Activated CD8-positive, alpha-beta T cell treated with anti-CD3 and anti-CD28 coated beads for 36 hours (primary cell): ENCODE results near the gene NDUFB4. TPM values are rescaled to one million over a fixed set of nuclear protein-coding genes. Genes with fewer than 3 reads are reported as not detected.

ENCODE experiments used
- ATAC-seq: fragments of 200-7000 bp; cut with Tn5 transposase; one replicate; pipeline ENCODE4 v1.10.0; 2021; ENCODE audit warnings: mild to moderate bottlenecking, moderate library complexity
- CTCF ChIA-PET: fragments of 350-600 bp; sonication (Branson Sonifier 250); formaldehyde crosslinking; loops from one replicate; lab custom pipeline; 2021; ENCODE audit warnings: antibody characterized with exemption; lab: Charles Lee
- POLR2A ChIA-PET: fragments of 350-600 bp; sonication (Branson Sonifier 250); formaldehyde crosslinking; loops from one replicate; lab custom pipeline; 2021; ENCODE audit warnings: antibody characterized with exemption; lab: Charles Lee
- DNase-seq: peaks from one replicate; pipeline ENCODE4 v3.0.0-alpha.2; 2020
- H3K27ac Mint-ChIP-seq: one replicate; pipeline ENCODE4 v1.8.0; 2021; ENCODE audit warnings: mild to moderate bottlenecking, mixed read lengths
- H3K27me3 Mint-ChIP-seq: one replicate; pipeline ENCODE4 v1.8.0; 2021; ENCODE audit warnings: mixed read lengths
- H3K36me3 Mint-ChIP-seq: one replicate; pipeline ENCODE4 v1.8.0; 2021; ENCODE audit warnings: low read depth, mixed read lengths
- H3K4me1 Mint-ChIP-seq: one replicate; pipeline ENCODE4 v1.8.0; 2021; ENCODE audit warnings: low read depth, mixed read lengths
- H3K4me3 Mint-ChIP-seq: one replicate; pipeline ENCODE4 v1.8.0; 2021; ENCODE audit warnings: mild to moderate bottlenecking, moderate library complexity, mixed read lengths
- H3K9me3 Mint-ChIP-seq: one replicate; pipeline ENCODE4 v1.8.0; 2021; ENCODE audit warnings: mixed read lengths
- intact Hi-C: fragments of 100-400 bp; cut with micrococcal nuclease; formaldehyde crosslinking; loops from one replicate; pipeline ENCODE4 v1.10.0; 2022
- total RNA-seq, 2 experiments: library from RNA; stranded (reverse); gene quantifications; one replicate each; pipeline ENCODE4 v1.2.3, GENCODE V29; 2021
- TF ChIP-seq, protein P1 (sequence below): fragments of 200-600 bp; IDR thresholded peaks from one replicate; pipeline ENCODE4 v1.8.0; 2022; ENCODE audit warnings: antibody characterized with exemption, mild to moderate bottlenecking

Gene NDUFB4
- total RNA-seq, 2 experiments from 2014 or later: 147 to 162 TPM

DNA sequence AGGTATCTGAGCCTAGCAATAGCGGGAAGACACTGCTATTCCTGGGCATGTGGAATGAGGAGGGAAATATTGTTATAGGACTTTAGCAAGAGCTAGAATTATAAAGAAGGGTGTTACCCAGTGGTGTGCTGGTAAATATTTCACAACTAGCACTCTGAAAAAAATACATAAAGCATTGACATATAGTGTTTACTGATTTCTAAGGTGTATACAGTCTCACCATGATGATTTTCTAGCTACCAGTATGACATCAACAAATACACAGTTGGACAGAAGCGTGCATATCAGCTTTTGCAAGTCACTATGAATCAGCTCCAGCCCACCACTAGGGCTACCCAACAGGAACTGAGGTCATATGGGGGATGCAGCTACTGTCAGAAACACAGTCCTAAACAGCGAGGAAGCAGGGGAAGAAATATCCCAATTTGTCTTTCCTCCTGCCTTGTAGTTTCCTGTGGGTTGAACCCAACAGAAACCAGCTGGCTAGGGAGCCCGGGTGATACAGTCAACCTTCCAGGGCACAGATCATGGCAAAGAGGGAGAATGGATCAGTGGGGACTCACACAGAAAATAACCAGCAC lies 46.3 kb downstream of the NDUFB4 start:
- Mint-ChIP-seq H3K9me3 (peaks cover 2% of the 10 kb centered on the region), H3K36me3 (peaks cover 2% of the 10 kb centered on the region), H3K27ac (no peak overlapping the region), H3K4me3 (no peak overlapping the region), H3K4me1 (peaks cover 8% of the 10 kb centered on the region), H3K27me3 (no peaks in the 10 kb centered on the region)
- intact Hi-C loops: no loop called here
- POLR2A ChIA-PET: no interaction called here
- peak; percentile 33 for DNase-seq
- TF ChIP-seq, protein P1, sequence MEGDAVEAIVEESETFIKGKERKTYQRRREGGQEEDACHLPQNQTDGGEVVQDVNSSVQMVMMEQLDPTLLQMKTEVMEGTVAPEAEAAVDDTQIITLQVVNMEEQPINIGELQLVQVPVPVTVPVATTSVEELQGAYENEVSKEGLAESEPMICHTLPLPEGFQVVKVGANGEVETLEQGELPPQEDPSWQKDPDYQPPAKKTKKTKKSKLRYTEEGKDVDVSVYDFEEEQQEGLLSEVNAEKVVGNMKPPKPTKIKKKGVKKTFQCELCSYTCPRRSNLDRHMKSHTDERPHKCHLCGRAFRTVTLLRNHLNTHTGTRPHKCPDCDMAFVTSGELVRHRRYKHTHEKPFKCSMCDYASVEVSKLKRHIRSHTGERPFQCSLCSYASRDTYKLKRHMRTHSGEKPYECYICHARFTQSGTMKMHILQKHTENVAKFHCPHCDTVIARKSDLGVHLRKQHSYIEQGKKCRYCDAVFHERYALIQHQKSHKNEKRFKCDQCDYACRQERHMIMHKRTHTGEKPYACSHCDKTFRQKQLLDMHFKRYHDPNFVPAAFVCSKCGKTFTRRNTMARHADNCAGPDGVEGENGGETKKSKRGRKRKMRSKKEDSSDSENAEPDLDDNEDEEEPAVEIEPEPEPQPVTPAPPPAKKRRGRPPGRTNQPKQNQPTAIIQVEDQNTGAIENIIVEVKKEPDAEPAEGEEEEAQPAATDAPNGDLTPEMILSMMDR: no peak
- ATAC-seq: peak; percentile 69
- CTCF ChIA-PET: interaction anchor here (0.6 to 1.0 kb wide), 3 partner anchors 9 to 153 kb away, joined by 3 read pairs; no protein-coding TSS in a partner anchor

DNA sequence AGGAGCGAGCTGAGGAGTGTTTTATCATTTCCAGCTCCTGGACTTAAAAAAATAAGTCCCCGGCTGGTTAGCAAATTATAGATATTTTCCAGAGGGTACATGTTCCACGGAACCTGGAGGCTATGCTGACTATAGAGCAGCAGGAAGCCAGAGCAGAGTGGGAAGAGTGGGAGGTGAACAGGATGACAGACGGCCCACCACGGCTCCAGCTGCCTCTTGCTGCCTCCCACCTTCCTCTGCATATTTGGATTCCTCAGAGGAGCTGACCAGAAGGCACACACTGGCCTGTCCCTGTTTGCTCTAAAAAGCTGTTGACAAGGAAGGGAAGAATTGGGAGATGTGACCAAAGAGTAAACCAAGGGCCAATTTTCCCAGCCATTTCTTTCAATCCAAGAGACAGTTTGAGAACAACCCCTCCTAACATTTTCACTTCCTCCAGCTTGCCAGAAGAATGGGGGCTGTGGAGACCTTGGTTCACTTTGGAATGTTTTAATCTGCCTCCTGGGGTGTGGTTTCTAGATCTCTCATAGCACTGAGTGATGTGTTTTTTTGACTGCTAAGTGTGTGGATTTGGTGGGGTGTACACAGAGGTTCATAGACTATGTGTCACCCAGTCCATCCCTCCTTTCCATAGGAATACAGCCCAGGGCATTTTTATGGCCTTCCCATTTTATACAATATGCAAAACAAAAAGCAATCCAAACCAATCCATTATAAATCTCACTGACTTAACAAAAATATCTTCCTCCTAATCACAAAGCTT lies 49.1 kb downstream of the NDUFB4 start:
- Mint-ChIP-seq H3K9me3 (no peaks in the 10 kb centered on the region), H3K4me3 (no peak overlapping the region), H3K27me3 (no peaks in the 10 kb centered on the region), H3K27ac (no peak overlapping the region), H3K36me3 (no peaks in the 10 kb centered on the region), H3K4me1 (peaks cover 3% of the 10 kb centered on the region)
- ChIA-PET CTCF (interaction anchor here (1.3 kb wide), 1 partner anchor 84 kb away, joined by 4 read pairs; no protein-coding TSS in a partner anchor), POLR2A (interaction anchor here (0.6 kb wide), 1 partner anchor 94 kb away, joined by 3 read pairs; no protein-coding TSS in a partner anchor)
- intact Hi-C loops: no loop called here
- TF ChIP-seq, protein P1: no peak
- no peak for ATAC-seq
- no peak for DNase-seq

DNA sequence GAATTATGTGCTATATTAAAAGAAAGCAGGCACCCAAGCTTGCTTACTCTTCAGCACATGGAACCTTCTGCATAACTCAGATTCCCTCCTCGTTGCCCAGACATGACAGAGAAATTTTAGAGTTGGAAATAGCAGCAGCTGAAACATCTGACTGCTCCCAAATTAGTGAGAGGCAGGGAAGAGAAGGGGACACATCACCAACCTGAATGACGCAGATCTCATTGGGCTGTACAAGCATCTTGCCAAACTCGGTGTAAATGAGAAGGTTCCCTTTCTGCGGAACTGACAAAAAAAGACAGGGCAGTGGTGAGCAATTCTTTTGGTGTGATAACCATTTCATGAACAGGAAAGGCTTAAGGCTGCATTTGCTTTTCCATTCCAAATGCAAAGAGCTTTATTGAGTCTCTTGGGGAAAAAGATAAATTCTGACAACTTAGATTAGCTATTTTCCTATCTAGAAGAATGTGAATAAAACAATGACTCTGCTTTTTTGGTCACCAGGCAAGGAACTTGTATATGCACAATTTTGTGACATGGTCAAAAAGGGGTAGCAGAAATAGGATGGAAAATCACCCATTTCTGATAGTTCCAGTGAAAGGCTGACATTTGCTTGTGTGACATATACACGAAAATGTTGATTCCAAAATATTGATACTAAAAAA lies 50.8 kb downstream of the NDUFB4 start:
- Mint-ChIP-seq H3K36me3 (no peaks in the 10 kb centered on the region), H3K27ac (no peak overlapping the region), H3K9me3 (no peaks in the 10 kb centered on the region), H3K27me3 (no peaks in the 10 kb centered on the region), H3K4me3 (no peak overlapping the region), H3K4me1 (peaks cover 2% of the 10 kb centered on the region)
- intact Hi-C loops: no loop called here
- TF ChIP-seq, protein P1: no peak
- DNase-seq (no peak), ATAC-seq (no peak)
- POLR2A ChIA-PET: no interaction called here
- CTCF ChIA-PET: interaction anchor here (0.9 kb wide), 1 partner anchor 86 kb away, joined by 3 read pairs; no protein-coding TSS in a partner anchor

DNA sequence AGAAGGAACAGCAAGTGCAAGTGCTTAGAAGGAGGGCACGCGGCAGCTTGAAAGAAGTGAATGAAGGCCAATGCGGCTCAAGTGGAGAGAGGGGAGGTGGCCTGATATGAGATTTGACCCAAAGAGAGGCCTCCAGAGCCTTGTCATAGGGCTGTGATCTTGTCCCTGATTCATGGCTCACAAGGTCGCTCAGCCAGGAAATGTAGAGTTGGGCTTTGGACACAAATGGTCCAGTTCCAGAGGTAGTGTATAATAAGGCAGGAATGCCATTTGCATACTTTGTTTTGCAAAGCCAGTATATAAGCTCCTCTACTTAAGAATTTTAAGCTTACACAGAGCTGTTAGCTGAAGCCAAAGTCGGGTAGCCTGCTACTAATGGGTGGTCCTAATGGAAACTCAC lies 52.2 kb downstream of the NDUFB4 start:
- Mint-ChIP-seq H3K27ac (no peak overlapping the region), H3K36me3 (no peaks in the 10 kb centered on the region), H3K4me3 (no peak overlapping the region), H3K4me1 (no peaks in the 10 kb centered on the region), H3K27me3 (no peaks in the 10 kb centered on the region), H3K9me3 (no peaks in the 10 kb centered on the region)
- no peak for ATAC-seq
- TF ChIP-seq, protein P1: no peak
- POLR2A ChIA-PET: no interaction called here
- DNase-seq: no peak
- CTCF ChIA-PET: interaction anchor here (1.0 kb wide), 1 partner anchor 89 kb away, joined by 3 read pairs; no protein-coding TSS in a partner anchor
- intact Hi-C loops: no loop called here
